Right lobe of liver (tissue), 6 donors: ENCODE data around the gene VPS4B. TPM values are rescaled to one million over a fixed set of nuclear protein-coding genes. Genes with fewer than 3 reads are reported as not detected.
A peak's percentile ranks its signal among the peaks of the same experiment; 100 is the strongest.

Experiments
- ATAC-seq, 4 donors: fragments of 200-7000 bp; cut with Tn5 transposase; one replicate each; pipeline ENCODE4 v1.9.1; 2020; ENCODE audit warnings: mild to moderate bottlenecking in 4 of 4, moderate library complexity in 4 of 4
- DNase-seq, 3 donors: peaks; one replicate each; pipeline ENCODE4 v3.0.0-alpha.2; 2020
- H3K27ac ChIP-seq, 3 donors: fragments of 200-600 bp; one replicate each; pipeline ENCODE4 v1.8.0; 2022
- H3K27me3 ChIP-seq, 2 donors: fragments of 200-600 bp; one replicate each; pipeline ENCODE4 v1.8.0; 2022
- H3K36me3 ChIP-seq, 4 donors: fragments of 200-600 bp; sonication (generic) in 1 of 4; one replicate each; pipeline versions ENCODE4 v1.5.1 to v1.8.0; 2017 to 2022; ENCODE audit warnings: control low read depth in 1 of 4
- H3K4me1 ChIP-seq, 4 donors: fragments of 200-600 bp; sonication (generic) in 1 of 4; one replicate each; pipeline versions ENCODE4 v1.5.1 to v1.8.0; 2017 to 2022; ENCODE audit warnings: control low read depth in 1 of 4
- H3K4me3 ChIP-seq, 3 donors: fragments of 200-600 bp; one replicate each; pipeline ENCODE4 v1.8.0; 2022
- H3K9me3 ChIP-seq, 4 donors: fragments of 200-600 bp; sonication (generic) in 1 of 4; one replicate each; pipeline versions ENCODE4 v1.5.1 to v1.8.0; 2017 to 2022; ENCODE audit warnings: control low read depth in 1 of 4
- POLR2A ChIP-seq: fragments of 450-650 bp; IDR thresholded peaks from one replicate; pipeline ENCODE4 v1.6.1; 2017; ENCODE audit warnings: antibody characterized with exemption, mild to moderate bottlenecking
- WGBS: methylation state at CpG from one replicate; pipeline ENCODE4 v1.1.6; 2018; ENCODE audit warnings: low coverage, low lambda C conversion rate; ENCODE audit not compliant: insufficient coverage; ENCODE audit errors: missing lambda C conversion rate; 5-methylcytosine and 5-hydroxymethylcytosine counted together
- intact Hi-C, 2 donors: fragments of 100-400 bp; cut with DNase I; formaldehyde crosslinking; loops; one replicate each; pipeline versions ENCODE4 v1.11.2 to v1.14.1; 2022
- total RNA-seq, 6 experiments: library from RNA; depleted of rRNA in 2 of 6; stranded (reverse); fragments of >200 nt in 2 of 6; fragmentation: NEBNext Ultra II Directional in 3 of 6; extraction: Animal tissue kit (Norgen Biotek cat#: 25700) in 3 of 6; gene quantifications; one replicate each; pipeline versions ENCODE4 v1.1.0 to v1.2.4, GENCODE V29; 2016 to 2023
- TF ChIP-seq, protein P1 (sequence below), 4 donors: fragments of 200-600 bp in 3 of 4; fragments of 450-650 bp in 1 of 4; IDR thresholded peaks; one replicate each; pipeline versions ENCODE4 v1.5.1 to v1.8.0; 2016 to 2022; ENCODE audit warnings: antibody characterized with exemption in 4 of 4, mild to moderate bottlenecking in 2 of 4
- donor health status: DM: no; HTN: yes; CAD: no.
- donor health status: DM: no; HTN: no; CAD: no.
- donor health status: DM: no; HTN: no; CAD: no.
- donor health status: DM: no; HTN: yes; CAD: no.
- donor health status: DM: no; HTN: yes; CAD: no.

The VPS4B gene
- total RNA-seq, 6 experiments from 2014 or later, result 18.3 to 30.4 (median 22.3) TPM

DNA sequence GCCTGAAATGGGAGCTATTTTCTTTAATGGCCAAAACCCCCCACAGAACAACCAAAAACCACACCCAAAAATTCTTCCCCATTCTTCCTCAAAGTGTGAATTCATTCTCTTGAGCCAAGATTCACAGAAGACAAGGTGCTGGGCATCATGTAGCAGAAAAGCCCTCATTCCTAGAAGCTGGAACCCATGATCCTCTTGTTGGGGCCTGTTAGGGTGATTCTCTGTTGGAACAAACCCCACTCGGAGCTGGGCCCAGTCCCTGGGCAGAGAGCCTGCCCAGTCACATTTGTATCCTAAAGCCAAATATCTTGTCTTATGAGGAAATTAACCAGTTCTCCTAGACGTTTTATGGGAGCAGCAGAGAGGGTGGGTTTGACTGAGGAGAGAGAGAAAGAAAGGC lies 22.8 kb upstream of the VPS4B start:
- ATAC-seq, result no peak
- Histone ChIP-seq H3K4me3 (no peak overlapping the region), H3K27ac (no peak overlapping the region), H3K4me1 (peaks cover 0 to 11% (median 0%) of the 10 kb centered on the region in 4 donors), H3K9me3 (no peaks in the 10 kb centered on the region), H3K27me3 (no peaks in the 10 kb centered on the region), H3K36me3 (no peaks in the 10 kb centered on the region)
- TF ChIP-seq, protein P1, sequence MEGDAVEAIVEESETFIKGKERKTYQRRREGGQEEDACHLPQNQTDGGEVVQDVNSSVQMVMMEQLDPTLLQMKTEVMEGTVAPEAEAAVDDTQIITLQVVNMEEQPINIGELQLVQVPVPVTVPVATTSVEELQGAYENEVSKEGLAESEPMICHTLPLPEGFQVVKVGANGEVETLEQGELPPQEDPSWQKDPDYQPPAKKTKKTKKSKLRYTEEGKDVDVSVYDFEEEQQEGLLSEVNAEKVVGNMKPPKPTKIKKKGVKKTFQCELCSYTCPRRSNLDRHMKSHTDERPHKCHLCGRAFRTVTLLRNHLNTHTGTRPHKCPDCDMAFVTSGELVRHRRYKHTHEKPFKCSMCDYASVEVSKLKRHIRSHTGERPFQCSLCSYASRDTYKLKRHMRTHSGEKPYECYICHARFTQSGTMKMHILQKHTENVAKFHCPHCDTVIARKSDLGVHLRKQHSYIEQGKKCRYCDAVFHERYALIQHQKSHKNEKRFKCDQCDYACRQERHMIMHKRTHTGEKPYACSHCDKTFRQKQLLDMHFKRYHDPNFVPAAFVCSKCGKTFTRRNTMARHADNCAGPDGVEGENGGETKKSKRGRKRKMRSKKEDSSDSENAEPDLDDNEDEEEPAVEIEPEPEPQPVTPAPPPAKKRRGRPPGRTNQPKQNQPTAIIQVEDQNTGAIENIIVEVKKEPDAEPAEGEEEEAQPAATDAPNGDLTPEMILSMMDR (IDR thresholded peaks at IDR 0.05), result no peak
- no peak for TF ChIP-seq POLR2A
- intact Hi-C loops, result no loop called here
- WGBS, result 67% methylated on average over 2 of the region's 2 CpGs
- DNase-seq, result no peak

DNA sequence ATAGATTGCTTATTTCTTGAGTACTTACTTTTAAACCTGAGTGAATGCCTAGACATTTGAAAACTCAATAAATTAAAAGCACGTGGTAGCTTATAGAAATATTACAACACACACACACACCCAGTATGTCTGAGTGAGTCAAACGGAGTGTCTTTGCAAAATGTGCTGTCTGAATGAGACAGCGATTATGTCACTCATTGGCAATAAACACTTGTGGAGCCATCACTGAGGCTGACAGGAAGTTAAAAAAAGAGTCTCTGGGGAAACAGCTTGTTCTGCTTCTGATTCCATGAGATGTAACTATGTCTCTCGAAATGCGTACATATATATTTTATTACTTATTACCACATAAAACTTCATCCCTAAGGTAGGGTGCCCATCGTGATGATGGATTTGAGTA lies 22.3 kb upstream of the VPS4B start:
- Histone ChIP-seq H3K27me3 (no peaks in the 10 kb centered on the region), H3K9me3 (no peaks in the 10 kb centered on the region), H3K4me3 (no peak overlapping the region), H3K36me3 (no peaks in the 10 kb centered on the region), H3K27ac (no peak overlapping the region), H3K4me1 (peaks cover 0 to 11% (median 0%) of the 10 kb centered on the region in 4 donors)
- TF ChIP-seq, protein P1 (IDR thresholded peaks at IDR 0.05), result no peak
- TF ChIP-seq POLR2A, result no peak
- ATAC-seq (peak in 1 of 4 donors; percentile 60), DNase-seq (no peak)
- 61% methylated on average over 5 of the region's 6 CpGs for WGBS
- intact Hi-C loops, result no loop called here

DNA sequence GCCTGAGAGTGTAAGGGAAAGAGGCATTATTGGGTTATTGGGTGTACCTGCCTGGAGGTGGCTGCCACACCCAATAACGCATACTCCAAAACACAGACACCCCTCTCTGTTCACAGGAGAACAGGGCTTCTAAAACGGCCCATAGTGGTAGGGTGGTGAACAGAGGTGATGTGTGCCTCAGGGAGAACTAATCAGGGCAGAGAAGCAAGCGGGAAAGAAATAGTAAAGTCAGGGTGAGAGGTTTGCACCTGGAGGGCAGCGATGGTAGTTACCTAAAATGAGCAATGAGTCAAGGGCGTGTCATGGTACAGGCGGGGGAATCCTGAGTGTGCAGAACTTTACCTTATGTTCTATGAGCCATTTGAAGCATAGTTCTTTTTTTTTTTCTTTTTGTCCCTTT lies 21.6 kb upstream of the VPS4B start:
- intact Hi-C loops, result no loop called here

GRCh38 chr18:63440881-63441280 lies 18.6 kb upstream of the VPS4B start:
- Histone ChIP-seq H3K4me1 (no peaks in the 10 kb centered on the region), H3K27me3 (no peaks in the 10 kb centered on the region), H3K27ac (no peak overlapping the region), H3K9me3 (no peaks in the 10 kb centered on the region), H3K4me3 (no peak overlapping the region), H3K36me3 (no peaks in the 10 kb centered on the region)
- WGBS, result 63% methylated on average over 5 of the region's 5 CpGs
- ATAC-seq (peak in 2 of 4 donors; percentile 14 to 18), DNase-seq (no peak)
- intact Hi-C loops, result no loop called here
- no peak for TF ChIP-seq POLR2A
- TF ChIP-seq, protein P1 (IDR thresholded peaks at IDR 0.05), result no peak

More for the DNA sequence above, 21.6 kb upstream of the VPS4B start:
- 73% methylated on average over 4 of the region's 6 CpGs for WGBS
- Histone ChIP-seq H3K27me3 (no peaks in the 10 kb centered on the region), H3K4me1 (peaks cover 0 to 11% (median 0%) of the 10 kb centered on the region in 4 donors), H3K36me3 (no peaks in the 10 kb centered on the region), H3K4me3 (no peak overlapping the region), H3K9me3 (no peaks in the 10 kb centered on the region), H3K27ac (no peak overlapping the region)
- DNase-seq (no peak), ATAC-seq (no peak)
- TF ChIP-seq, protein P1 (IDR thresholded peaks at IDR 0.05), result no peak
- no peak for TF ChIP-seq POLR2A

GRCh38 chr18:63440219-63440618 lies 17.9 kb upstream of the VPS4B start:
- H3K27me3 ChIP-seq, result no peaks in the 10 kb centered on the region
- no peaks in the 10 kb centered on the region for H3K9me3 ChIP-seq
- H3K4me3 ChIP-seq, result no peak overlapping the region
- intact Hi-C loops, result no loop called here
- H3K27ac ChIP-seq, result no peak overlapping the region
- WGBS, result 25% methylated on average over 1 of the region's 1 CpG
- no peaks in the 10 kb centered on the region for H3K4me1 ChIP-seq
- no peaks in the 10 kb centered on the region for H3K36me3 ChIP-seq
- TF ChIP-seq, protein P1 (IDR thresholded peaks at IDR 0.05), result no peak
- TF ChIP-seq POLR2A, result no peak
- no peak for DNase-seq
- ATAC-seq, result peak in 2 of 4 donors; percentile 21 to 24
